HCT116 (cell line): ENCODE results near the gene CCDC82. TPM values are rescaled to one million over a fixed set of nuclear protein-coding genes. Genes with fewer than 3 reads are reported as not detected.

Experiments used
- ATAC-seq: fragments of 200-7000 bp; cut with Tn5 transposase; 2 replicates; pipeline ENCODE4 v1.9.1; 2020; ENCODE audit warnings: mild to moderate bottlenecking, moderate library complexity
- BruUV-seq: library from RNA; stranded (reverse); fragments of 400-500 nt; replicated peaks from 2 replicates; lab custom pipeline; 2021; lab: Mats Ljungman, UMichigan
- CTCF ChIA-PET: fragments of 300-600 bp; sonication (Branson Sonifier 250); formaldehyde crosslinking; loops from one replicate; lab custom pipeline; 2021; ENCODE audit warnings: antibody characterized with exemption; lab: Charles Lee
- POLR2A ChIA-PET: fragments of 300-600, 350-600 bp; sonication (Branson Sonifier 250); formaldehyde crosslinking; loops from one replicate; lab custom pipeline; 2021; ENCODE audit warnings: antibody characterized with exemption; lab: Charles Lee
- RAD21 ChIA-PET, 2 experiments: fragments of 300-600 bp; sonication (Branson Sonifier 250); formaldehyde crosslinking; loops; one replicate each; lab custom pipeline; 2023; ENCODE audit warnings: low total read pairs in 2 of 2; ENCODE audit not compliant: uncharacterized antibody in 2 of 2, unreplicated experiment in 2 of 2, low non-redundant PET in 1 of 2; lab: Charles Lee
- DNase-seq: peaks from one replicate; pipeline ENCODE4 v3.0.0-alpha.2; 2010; ENCODE audit warnings: low read depth, low spot score
- H2AFZ ChIP-seq: fragments of 200-600 bp; shearing (Covaris generic), sonication (generic); 2 replicates; pipeline ENCODE4 v1.6.1; 2017; ENCODE audit warnings: low read depth, mixed run types, mixed read lengths, antibody characterized with exemption, low read length; ENCODE audit not compliant: poor library complexity, severe bottlenecking
- H3K27ac ChIP-seq: 2 replicates; pipeline ENCODE4 v1.5.1; 2012; ENCODE audit warnings: low read depth, low read length
- H3K27me3 ChIP-seq: fragments of 200-600 bp; sonication (generic); 2 replicates; pipeline ENCODE4 v1.6.1; 2016; ENCODE audit warnings: mixed run types, low read length, mixed read lengths; ENCODE audit not compliant: insufficient read depth
- H3K36me3 ChIP-seq, 2 experiments: fragments of 200-500 bp in 1 of 2; fragments of 200-600 bp in 1 of 2; sonication (Bioruptor generic) in 1 of 2; sonication (generic) in 1 of 2; 2 replicates each; pipeline versions ENCODE4 v1.5.1 to v1.6.1; 2014 to 2016; ENCODE audit warnings: low read length in 2 of 2, inconsistent platforms in 1 of 2, mixed read lengths in 1 of 2, mixed run types in 1 of 2; ENCODE audit not compliant: insufficient read depth in 2 of 2, control insufficient read depth in 1 of 2
- H3K4me1 ChIP-seq, 2 experiments: fragments of 200-600 bp in 1 of 2; sonication (generic) in 1 of 2; 2 replicates each; pipeline versions ENCODE4 v1.5.1 to v1.6.1; 2012 to 2017; ENCODE audit warnings: low read length in 2 of 2, inconsistent platforms in 1 of 2, mild to moderate bottlenecking in 1 of 2, mixed read lengths in 1 of 2, mixed run types in 1 of 2, moderate library complexity in 1 of 2; ENCODE audit not compliant: insufficient read depth in 2 of 2, control insufficient read depth in 1 of 2
- H3K4me2 ChIP-seq: fragments of 200-600 bp; sonication (generic); 2 replicates; pipeline ENCODE4 v1.6.1; 2017; ENCODE audit warnings: mixed run types, low read length, mixed read lengths
- H3K4me3 ChIP-seq, 2 experiments: fragments of 200-600 bp in 1 of 2; sonication (generic) in 1 of 2; replicated peaks in 1 of 2; 2 replicates each; pipeline ENCODE4 v1.5.1; 2011 to 2016; ENCODE audit warnings: low read length in 2 of 2, control low read depth in 1 of 2, low read depth in 1 of 2, mild to moderate bottlenecking in 1 of 2, mixed read lengths in 1 of 2, mixed run types in 1 of 2
- H3K79me2 ChIP-seq: fragments of 200-600 bp; sonication (generic); 2 replicates; pipeline ENCODE4 v1.6.1; 2017; ENCODE audit warnings: mild to moderate bottlenecking, mixed run types, low read length, moderate library complexity, mixed read lengths; ENCODE audit not compliant: insufficient read depth
- H3K9ac ChIP-seq: fragments of 200-600 bp; sonication (generic); 2 replicates; pipeline ENCODE4 v1.6.1; 2016; ENCODE audit warnings: low read length, mixed read lengths
- H3K9me2 ChIP-seq: fragments of 200-600 bp; sonication (generic), shearing (Covaris generic); 2 replicates; pipeline ENCODE4 v1.6.1; 2017; ENCODE audit warnings: mixed run types, mild to moderate bottlenecking, moderate library complexity; ENCODE audit not compliant: insufficient read depth
- H3K9me3 ChIP-seq, 2 experiments: fragments of 200-500 bp in 1 of 2; fragments of 200-600 bp in 1 of 2; sonication (Bioruptor generic) in 1 of 2; sonication (generic) in 1 of 2; 2 replicates each; pipeline ENCODE4 v1.6.1; 2014 to 2017; ENCODE audit warnings: low read length in 2 of 2, mixed read lengths in 2 of 2, inconsistent platforms in 1 of 2, low read depth in 1 of 2, mild to moderate bottlenecking in 1 of 2, mixed run types in 1 of 2, moderate library complexity in 1 of 2; ENCODE audit not compliant: control insufficient read depth in 1 of 2, insufficient read depth in 1 of 2
- H4K20me1 ChIP-seq: fragments of 200-600 bp; sonication (generic), shearing (Covaris generic); 2 replicates; pipeline ENCODE4 v1.6.1; 2017; ENCODE audit warnings: mixed run types, mild to moderate bottlenecking, moderate library complexity; ENCODE audit not compliant: insufficient read depth
- RAD21 ChIP-seq: IDR thresholded peaks from 2 replicates; pipeline ENCODE4 v1.6.1; 2012; ENCODE audit warnings: low read depth, mild to moderate bottlenecking
- YY1 ChIP-seq: IDR thresholded peaks from 2 replicates; pipeline ENCODE4 v1.6.1; 2011; ENCODE audit warnings: low read length, low read depth, moderate library complexity, mild to moderate bottlenecking; ENCODE audit not compliant: insufficient replicate concordance; ENCODE audit errors: extremely low read depth
- intact Hi-C: fragments of 100-400 bp; cut with micrococcal nuclease; formaldehyde crosslinking; loops from 2 replicates; pipeline ENCODE4 v1.10.0; 2022
- total RNA-seq: library from RNA; stranded (reverse); gene quantifications from one replicate; pipeline ENCODE4 v1.2.1, GENCODE V29; 2021; ENCODE audit not compliant: unreplicated experiment
- TF ChIP-seq, protein P1 (sequence below), 3 experiments: fragments of 200-600 bp in 1 of 3; sonication (generic) in 1 of 3; IDR thresholded peaks in 2 of 3; conservative IDR thresholded peaks in 1 of 3; 2 replicates each; pipeline ENCODE4 v1.5.1; 2012 to 2017; ENCODE audit warnings: low read depth in 2 of 3, low read length in 2 of 3, antibody characterized with exemption in 1 of 3, borderline replicate concordance in 1 of 3, control low read depth in 1 of 3, mild to moderate bottlenecking in 1 of 3, mixed read lengths in 1 of 3, mixed run types in 1 of 3, moderate library complexity in 1 of 3; ENCODE audit not compliant: insufficient read depth in 1 of 3

CCDC82 gene
- total RNA-seq, 1 experiment from 2014 or later = 11.2 TPM

DNA sequence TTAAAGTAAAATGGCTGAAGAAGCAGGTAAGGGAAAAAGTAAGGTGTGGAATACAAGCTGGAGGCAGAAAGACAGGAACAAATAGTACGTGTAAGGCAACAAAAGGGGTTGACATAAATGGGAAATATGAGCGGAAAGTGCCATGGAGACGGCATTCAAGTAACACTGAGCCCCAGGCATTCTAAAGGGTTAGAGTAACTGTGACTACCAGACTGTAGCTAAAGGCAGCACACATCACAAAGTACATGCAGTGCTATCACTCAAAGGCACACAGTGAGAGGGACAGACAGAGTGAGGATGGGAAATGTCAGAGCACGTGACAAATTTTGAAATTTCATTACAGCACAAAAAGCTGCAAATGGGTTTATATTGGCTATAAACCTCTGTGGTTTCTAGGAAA lies 32.9 kb downstream of the CCDC82 start (continued):
- TF ChIP-seq, protein P1, sequence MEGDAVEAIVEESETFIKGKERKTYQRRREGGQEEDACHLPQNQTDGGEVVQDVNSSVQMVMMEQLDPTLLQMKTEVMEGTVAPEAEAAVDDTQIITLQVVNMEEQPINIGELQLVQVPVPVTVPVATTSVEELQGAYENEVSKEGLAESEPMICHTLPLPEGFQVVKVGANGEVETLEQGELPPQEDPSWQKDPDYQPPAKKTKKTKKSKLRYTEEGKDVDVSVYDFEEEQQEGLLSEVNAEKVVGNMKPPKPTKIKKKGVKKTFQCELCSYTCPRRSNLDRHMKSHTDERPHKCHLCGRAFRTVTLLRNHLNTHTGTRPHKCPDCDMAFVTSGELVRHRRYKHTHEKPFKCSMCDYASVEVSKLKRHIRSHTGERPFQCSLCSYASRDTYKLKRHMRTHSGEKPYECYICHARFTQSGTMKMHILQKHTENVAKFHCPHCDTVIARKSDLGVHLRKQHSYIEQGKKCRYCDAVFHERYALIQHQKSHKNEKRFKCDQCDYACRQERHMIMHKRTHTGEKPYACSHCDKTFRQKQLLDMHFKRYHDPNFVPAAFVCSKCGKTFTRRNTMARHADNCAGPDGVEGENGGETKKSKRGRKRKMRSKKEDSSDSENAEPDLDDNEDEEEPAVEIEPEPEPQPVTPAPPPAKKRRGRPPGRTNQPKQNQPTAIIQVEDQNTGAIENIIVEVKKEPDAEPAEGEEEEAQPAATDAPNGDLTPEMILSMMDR (IDR thresholded peaks at IDR 0.05 in 2 of 3, conservative IDR thresholded peaks at IDR 0.05 in 1 of 3; ENCODE audit: borderline replicate concordance in 1 of 3, insufficient read depth in 1 of 3, low read depth in 2 of 3, low read length in 2 of 3) = no peak
- TF ChIP-seq, all 23 proteins: peak for 0

DNA sequence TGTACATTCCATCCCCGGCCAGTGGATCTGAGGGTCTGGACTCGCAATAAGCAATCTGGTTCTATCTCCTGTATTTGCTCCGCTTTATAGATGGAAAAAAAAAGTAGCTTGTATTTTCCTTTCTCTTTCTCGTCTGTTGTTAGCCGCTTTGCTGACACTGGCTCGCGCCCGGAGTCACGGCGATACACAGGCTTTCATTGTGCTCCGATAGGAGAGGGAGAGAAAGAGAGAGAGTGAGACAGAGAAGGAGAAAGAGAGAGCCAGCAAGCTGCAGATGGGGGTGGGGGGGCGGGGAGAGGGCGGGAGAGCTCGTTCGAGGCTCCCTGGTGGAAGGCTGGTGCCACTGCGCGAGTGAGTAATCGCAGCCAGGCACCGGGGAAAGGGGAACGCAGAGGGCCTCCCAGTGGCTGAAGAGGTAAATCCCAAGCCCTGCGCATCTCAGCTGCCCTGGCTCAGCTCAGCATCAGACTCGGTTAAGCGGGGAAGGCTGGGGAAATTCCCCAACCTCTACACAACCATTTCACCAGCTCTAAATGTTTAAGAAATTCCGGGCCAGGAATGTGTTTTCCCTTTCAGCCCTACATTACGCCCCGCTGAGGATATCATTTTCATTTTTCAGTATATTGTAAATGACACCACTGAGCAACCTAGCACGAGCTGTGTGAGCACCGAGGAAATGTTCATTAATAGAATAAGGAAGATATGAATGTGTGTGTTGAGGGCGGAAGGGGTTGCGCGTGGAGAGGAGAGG lies 46.6 kb downstream of the CCDC82 start, which contains the start of gene MAML2:
Gene MAML2 (minus strand): TSS at position 235 of the 751 bp plus-strand sequence. CDS start 1,300 bp downstream, outside the sequence.
- Histone ChIP-seq H3K4me1 (peaks cover 4 to 20% of the 10 kb centered on the region in 2 experiments; a peak in 3 of 4 replicates), H3K27ac (no peak within 1 kb of the TSS), H3K79me2 (no peaks in the 10 kb centered on the region), H3K27me3 (no peaks in the 10 kb centered on the region), H3K4me2 (peak within 1 kb of the TSS; percentile 90), H3K9me3 (no peaks in the 10 kb centered on the region), H3K9ac (peak within 1 kb of the TSS; percentile 59), H3K9me2 (no peaks in the 10 kb centered on the region), H3K36me3 (no peaks in the 10 kb centered on the region), H3K4me3 (peak within 1 kb of the TSS; percentile 59 to 69), H2AFZ (peak within 1 kb of the TSS; percentile 89), H4K20me1 (no peaks in the 10 kb centered on the region)
- CTCF ChIA-PET = interaction anchor here (0.6 to 4.0 kb wide), 51 partner anchors 9 to 1189 kb away, joined by 3 to 65 read pairs (median 4); partner anchors contain the start of genes CCDC82 and JRKL
- RAD21 ChIA-PET = interaction anchor here (0.5 to 1.7 kb wide), 15 partner anchors 11 to 507 kb away, joined by 3 to 10 read pairs (median 4); partner anchors contain the start of genes CCDC82 (in 1 of the 2) and JRKL (in 1 of the 2)
- intact Hi-C loops = loop anchor here (1.0 to 5.0 kb wide), 2 partner anchors 101 to 288 kb away; no protein-coding TSS in a partner anchor
- POLR2A ChIA-PET = interaction anchor here (0.6 to 2.1 kb wide), 14 partner anchors 13 to 494 kb away, joined by 3 to 4 read pairs (median 4); partner anchors contain the start of genes CCDC82 and JRKL
- ATAC-seq (peak; percentile 99), DNase-seq (peak; percentile 79)
- no TSS peak for BruUV-seq
- peak; percentile 88 for TF ChIP-seq RAD21
- TF ChIP-seq, protein P1 (IDR thresholded peaks at IDR 0.05 in 2 of 3, conservative IDR thresholded peaks at IDR 0.05 in 1 of 3; ENCODE audit: borderline replicate concordance in 1 of 3, insufficient read depth in 1 of 3, low read depth in 2 of 3, low read length in 2 of 3) = peak; percentile 62 to 94 (median 82)
- TF ChIP-seq YY1 = no peak
